GM19372 (cell line): ENCODE data around the gene CLEC12A.
"Not testable (repeated sequence)": the region's sequence is repeated elsewhere in the genome, so short reads cannot be mapped to it uniquely, and the experiment has no call there.

Source experiments
- ATAC-seq: cut with Tn5 transposase; IDR thresholded peaks from one replicate; pipeline ENCODE4 v1.9.1; 2021; ENCODE audit warnings: mild to moderate bottlenecking, low read depth, moderate library complexity; ENCODE audit not compliant: unreplicated experiment

The CLEC12A gene

DNA sequence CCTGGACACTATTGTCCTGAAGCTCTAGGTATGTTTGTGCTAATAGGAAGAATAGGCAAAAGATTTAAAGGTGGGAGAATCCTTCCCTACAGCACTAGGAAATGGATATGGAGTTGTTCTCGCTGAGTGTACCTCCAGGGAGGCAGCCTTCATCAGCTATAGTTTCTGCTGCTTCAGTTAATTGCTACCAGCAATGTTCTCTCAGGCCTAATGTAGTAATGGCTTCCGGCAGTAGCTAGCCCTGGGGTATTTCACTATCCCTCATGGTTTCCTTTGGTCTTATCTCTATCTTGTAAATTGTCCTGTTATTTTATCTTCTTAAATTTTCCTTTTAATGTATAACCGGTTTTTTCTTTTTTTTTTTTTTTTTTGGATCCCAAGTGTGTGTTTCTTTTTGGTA is 9.3 kb upstream of the CLEC12A start:
- ATAC-seq: no peak

DNA sequence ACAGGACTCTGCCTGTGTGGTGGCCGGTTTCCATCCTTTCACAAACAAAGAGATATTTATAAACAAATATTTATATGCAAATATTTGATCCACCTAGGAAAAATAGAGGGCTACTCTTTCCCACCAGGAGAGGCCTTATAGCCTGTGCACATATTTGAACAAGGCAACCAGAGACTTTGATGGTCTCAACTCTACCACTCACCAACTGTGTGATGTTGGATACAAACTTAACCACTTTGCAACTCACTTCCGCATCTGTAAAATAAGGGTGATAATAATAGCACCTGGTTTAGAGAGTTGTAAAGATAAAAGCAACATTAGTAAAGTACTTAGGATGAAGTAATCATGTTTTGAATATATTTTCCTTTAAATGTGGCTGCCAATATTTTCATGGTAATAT is 1.5 kb upstream of the CLEC12A start:
- ATAC-seq: no peak

DNA sequence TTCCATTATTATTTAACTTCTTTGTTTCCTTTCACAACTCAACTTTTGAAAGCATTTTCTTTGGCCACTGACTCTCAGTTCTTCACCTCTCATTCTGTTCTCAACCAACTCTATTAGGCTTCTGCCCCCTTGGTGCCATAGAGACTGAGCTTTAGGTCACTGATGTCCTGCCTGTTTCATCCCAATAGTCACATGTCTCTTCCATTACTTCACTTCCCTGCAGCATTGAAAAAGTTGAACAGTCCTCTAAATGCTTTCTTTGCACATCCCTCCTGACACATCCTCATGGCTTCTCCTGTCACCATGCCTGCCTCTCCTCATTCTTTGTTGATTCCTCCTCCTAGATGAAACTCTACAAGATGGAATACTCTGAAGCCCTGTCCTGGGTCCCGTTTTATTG is 2.7 kb downstream of the CLEC12A start:
- no peak for ATAC-seq

DNA sequence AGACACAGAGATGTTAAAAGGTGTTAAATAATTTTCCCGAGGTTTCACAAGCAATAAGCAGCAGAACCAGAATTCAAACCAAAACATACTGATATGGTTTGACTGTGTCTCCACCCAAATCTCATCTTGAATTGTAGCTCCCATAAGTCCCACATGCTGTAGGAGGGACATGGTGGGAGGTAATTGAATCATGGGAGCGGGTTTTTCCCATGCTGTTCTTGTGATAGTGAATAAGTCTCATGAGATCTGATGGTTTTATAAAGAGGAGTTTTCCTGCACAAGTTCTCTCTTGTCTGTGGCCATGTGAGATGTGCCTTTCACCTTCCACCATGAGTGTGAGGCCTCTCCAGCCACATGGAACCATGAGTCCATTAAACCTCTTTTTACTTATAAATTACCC is 3.5 kb downstream of the CLEC12A start:
- ATAC-seq: not testable (repeated sequence)

DNA sequence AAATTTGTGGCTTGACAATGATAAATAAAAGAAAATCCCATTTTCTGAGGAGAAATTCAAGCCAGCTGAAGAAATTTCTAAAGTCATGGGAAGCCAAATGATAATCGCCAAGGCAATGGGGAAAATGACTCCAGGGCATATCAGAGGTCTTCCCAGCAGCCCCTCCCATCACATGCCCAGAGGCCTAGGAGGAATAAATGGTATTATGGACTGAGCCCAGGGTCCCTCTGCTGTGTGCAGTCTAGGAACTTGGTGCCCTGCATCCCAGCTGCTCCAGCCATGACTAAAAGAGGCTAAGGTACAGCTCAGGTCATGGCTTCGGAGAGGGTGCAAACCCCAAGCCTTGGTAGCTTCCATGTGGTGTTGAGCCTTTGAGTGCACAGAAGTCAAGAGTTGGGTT is 4.4 kb downstream of the CLEC12A start:
- ATAC-seq: no peak

DNA sequence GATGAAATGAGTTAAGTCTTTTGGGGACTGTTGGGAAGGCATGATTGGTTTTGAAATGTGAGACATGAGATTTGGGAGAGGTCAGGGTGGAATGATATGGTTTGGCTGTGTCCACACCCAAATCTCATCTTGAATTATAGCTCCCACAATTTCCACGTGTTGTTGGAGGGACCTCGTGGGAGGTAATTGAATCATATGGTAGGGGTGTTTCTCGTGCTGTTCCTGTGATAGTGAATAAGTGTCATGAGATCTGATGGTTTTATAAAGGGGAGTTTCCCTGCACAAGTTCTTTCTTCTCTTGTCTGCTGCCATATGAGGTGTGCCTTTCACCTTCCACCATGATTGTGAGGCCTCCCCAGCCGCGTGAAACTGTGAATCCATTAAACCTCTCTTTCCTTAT is 5.4 kb downstream of the CLEC12A start:
- ATAC-seq: not testable (repeated sequence)

DNA sequence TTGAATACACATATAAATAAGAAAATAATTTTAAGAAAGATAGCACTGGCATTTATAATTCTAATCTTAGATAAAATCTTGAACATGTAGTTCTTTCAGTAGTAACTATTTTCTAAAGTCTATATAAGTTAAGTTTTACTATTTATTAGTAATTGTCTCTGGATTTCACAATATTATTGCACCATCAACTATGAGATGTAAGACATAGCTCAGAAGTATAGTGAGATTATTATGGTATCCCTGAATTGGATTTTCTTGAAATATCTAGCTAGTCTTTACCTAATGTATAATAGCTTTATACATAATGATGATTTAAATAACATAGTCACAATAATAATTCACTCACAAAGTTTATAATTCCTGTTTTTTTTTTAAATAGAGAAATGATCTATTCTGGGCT is 6.7 kb downstream of the CLEC12A start:
- ATAC-seq: no peak

DNA sequence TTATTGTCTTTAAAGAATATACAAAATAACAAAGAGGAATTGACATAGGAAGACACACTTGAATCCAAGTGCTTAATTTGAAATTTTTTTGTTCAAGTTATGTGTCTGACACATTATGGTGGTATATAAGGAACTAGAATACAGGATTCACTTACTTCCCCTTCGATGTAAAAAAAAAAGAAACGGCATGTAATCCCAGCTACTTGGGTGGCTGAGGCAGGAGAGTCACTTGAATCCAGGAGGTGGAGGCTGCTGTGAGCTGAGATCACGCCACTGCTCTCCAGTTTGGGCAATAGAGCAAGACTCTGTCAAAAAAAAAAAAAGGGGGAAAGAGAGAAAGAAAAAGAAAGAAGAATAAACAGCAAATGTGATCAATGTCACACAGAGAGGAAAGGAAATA is 8.9 kb downstream of the CLEC12A start:
- ATAC-seq: no peak

DNA sequence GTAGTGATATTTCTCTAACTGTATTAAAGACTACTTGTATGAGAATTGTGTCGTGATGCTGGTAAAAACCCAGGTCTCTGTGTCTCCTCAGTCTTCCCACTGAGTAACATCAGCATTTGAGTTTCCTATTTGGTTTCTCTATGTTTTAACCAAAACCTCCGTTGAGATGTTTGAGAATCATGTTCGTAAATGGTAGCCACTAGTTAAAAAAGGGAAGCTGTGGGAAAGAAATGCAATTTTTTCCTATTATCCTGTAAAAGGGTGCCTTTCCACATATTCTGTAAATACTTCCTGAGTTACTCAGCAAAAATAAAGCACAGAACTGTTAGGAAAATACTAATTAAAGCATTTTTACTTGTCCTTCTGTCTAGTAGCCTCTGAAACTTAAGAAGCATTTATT is 20.7 kb downstream of the CLEC12A start:
- no peak for ATAC-seq

DNA sequence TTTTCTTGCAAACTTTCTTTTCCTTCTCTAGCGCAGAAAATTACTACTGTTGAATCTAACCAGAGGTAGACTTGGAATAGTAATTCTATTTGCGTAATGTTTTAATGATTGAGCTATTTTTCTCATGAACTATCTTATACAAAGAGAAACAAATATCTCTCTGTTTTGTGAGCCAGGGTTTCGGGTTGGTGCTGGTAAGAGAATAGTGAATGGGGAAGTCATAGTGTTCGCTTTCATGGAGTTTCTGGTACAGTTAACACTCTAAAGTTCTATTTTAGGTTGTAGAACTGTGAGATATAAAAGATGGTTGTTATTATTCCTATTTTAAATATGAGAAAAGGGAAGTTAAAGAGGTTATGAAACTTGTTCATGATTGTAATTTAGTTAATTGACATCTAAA is 21.1 kb downstream of the CLEC12A start:
- no peak for ATAC-seq

DNA sequence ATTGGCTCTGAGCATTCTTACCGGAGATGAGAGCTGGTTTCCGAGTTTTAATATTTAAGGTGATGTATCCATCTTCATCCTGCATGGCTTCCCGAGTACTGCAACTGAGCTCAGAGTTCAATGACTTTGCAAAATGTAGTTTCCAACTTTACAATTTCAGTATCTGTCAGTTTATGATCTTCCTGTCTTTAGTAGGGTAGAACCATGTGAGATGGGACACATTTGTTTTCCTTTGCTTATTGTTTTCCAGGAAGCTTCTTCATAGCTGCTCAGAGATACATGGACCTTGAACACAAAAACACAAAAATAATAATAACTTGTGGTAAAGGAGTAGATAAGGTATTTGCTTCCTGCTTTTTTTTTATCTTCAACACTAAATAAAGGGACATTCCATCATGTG is 27.8 kb downstream of the CLEC12A start, which contains the start of gene CLEC1B:
Gene CLEC1B (minus strand): TSS at position 106 of the 400 bp plus-strand sequence. CDS start 21 bp downstream, at position 85.
- ATAC-seq: no peak

DNA sequence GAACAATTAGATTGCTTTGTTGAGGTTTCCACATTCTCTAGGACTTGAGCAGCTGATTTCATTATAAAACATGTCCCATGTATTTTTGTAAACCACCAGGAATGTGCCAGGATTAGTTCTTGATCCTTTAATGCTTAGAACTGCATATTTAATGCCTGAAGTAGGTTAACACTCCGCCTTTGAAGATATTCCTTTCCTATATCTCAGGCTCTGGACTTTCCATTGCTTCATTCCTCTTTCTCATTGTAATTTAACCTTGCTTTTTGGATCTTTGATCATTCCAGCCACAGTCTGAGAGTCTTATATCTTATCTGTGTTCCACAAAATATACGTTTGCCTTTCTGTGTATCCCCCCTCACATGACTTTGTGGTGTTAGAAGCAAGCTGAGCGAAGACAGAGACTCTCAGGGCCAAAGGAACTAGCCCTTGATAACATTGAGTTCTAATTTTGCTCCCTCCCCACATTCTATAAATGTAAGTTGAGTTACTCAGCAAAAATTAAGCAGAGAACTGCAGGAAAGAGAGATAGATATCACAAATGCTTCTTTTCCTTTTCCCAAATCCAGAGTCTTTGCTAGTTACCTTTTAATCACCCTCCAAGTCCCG is 30.1 kb downstream of the CLEC12A start:
- no peak for ATAC-seq

DNA sequence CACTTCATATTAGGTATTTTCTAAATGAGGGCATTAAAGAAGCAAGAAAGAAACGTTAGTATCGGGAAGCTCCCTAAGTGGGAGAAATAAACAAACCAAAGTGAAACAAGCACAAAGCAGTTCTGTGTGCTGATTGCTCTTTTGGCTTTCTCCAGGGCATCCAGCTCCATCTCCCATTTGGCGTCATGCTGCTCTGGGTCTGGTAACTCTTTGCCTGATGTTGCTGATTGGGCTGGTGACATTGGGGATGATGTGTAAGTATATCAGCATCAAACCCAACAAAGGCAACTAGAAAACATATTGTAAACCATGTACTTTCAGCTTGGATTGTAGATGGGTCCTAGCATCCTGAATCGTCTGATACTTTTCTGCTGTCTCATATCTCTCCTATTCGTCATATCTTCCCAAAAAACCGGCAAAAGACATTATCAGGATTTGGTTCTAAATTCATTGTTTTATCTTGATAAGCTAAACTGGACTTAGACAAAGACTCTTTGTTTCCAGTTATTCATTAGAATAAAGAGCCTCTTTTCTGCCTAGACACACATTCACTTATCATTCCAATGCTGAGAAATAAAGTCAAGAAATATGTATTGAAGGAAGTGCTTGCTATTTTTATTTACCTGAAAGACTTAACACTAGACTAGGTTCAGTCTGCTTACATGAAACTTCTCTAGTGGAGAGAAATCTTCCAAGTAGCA is 41.6 kb downstream of the CLEC12A start:
- no peak for ATAC-seq

DNA sequence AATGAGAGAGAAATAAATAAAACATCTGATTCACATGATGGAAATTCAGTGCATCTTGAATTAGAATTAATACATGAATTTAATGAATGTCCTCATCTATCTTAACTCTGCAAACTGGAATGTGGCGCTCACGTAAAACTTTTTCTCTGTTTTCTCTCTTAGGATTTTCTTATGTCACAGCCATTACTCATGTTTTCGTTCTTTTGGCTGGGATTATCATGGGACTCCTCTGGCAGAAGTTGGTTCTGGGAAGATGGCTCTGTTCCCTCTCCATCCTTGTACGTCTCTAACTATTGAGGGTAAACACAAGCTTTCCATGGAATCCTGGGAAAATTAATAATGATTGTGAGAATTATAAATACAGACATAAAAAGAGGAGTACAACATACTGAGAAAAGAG is 44.2 kb downstream of the CLEC12A start:
- no peak for ATAC-seq

DNA sequence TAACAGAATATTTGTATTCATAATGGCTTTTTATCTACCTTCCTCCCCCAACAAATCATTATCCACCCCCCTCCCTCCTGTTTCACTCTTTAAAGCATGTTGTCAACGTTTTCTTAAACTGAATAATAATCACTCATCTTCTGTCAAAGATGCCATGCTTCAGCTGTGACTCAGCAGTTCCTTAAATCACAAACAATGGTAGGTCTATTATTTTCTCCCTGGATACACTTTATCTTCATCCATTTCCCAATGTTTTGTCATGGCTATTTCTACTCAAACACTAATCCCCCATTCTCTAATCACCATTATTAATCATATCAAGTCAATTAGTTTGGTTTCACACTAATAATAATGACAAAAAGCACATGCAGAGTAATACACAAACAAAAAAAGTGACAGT is 45.7 kb downstream of the CLEC12A start:
- ATAC-seq: no peak

DNA sequence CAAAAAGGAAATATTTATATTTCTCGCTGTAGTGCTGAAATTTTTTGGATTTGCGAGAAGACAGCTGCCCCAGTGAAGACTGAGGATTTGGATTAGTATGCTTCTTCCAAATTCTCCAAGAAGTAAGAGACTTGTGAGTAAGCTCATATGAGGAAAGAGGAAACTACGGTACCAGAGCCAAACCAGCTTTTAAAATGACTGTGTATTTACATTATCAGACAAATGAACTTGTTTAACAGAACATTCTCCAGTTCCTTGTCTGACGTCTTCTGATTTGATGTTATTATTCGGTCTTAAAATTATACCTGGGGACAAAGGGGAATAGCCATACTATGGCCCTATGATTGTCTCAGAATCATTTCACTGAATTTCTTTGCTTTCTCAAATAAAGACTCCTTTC is 47.2 kb downstream of the CLEC12A start:
- no peak for ATAC-seq

DNA sequence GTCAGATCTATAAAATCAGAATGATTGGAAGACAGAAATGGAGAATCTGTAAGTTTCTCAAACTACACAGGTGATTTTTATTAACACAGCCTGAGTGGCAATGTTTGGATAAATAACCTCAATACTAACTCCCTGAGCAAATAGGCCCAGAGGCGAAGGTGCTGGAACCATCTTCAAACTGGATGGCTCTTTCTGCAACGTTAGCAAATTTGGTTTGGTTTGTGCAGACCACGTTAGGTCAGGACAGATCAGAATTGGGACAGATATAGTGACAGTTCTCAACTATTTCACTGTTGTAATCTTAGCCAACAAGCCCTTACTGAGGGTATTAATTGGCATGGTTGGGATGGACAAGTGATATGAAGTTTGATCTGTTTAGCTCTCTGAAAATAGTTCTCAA is 50.1 kb downstream of the CLEC12A start:
- no peak for ATAC-seq

DNA sequence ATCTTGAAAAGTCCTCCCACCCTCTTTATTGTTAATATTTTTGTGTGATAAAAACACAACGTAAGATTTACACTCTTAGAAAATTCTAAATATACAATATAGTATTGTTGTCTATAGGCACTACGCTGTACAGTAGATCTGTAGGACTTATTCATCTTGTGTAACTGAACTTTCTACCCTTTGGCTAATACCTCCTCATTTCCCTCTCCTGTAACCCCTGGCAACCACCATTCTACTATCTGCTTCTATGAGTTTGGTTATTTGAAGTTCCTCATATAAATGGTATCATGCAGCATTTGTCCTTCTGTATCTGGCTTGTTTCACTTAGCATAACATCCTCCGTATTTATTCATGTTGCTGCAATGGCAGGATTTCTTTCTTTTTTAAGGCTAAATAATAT is 54.0 kb downstream of the CLEC12A start:
- no peak for ATAC-seq

DNA sequence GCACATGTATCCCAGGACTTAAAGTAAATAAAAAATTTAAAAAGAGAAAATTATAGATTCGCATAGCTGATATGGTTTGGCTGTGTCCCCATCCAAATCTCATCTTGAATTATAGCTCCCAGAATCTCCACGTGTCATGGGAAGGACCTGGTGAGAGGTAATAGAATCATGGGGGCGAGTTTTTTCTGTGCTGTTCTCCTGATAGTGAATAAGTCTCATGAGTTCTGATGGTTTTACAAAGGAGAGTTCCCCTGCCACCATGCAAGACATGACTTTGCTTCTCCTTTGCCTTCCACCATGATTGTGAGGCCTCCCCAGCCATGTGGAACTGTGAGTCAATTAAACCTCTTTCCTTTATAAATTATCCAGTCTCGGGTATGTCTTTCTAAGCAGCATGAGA is 55.5 kb downstream of the CLEC12A start:
- ATAC-seq: not testable (repeated sequence)

DNA sequence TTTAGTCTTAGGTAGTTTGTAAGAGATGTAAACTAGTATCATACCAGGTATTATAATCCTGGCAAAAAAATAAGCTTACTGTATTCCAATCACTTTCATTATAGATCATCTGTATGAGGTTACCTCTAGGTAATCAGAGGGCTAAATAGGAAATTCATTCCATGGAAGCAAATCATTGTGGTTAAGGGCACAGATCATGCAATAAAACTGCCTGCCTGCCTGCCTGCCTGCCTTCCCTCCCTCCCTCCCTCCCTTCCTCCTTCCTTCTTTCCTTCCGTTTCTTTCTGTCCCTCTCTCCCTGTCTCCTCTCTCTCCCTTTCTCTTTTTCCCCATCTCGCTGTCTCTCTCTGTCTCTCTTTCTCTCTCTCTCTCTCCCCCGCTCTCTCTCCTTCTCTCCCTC is 56.1 kb downstream of the CLEC12A start:
- no peak for ATAC-seq

DNA sequence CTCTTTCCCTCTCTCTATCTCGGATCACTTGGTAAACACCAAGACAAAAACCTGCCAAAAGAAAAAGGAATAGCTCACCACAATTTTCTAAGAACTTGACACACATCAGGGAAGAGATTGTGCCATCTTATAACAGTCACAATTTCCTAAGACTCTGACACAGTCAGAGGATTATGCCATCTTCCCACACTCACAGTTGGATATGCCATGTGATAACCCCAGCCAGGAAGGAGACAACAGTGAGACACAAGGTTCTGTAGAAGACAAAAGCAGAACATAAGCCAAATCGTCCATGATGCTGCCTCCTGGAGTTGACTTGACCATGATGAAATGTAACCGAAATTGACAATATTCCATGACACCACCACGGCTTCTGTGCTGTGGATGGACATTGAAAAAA is 56.5 kb downstream of the CLEC12A start:
- no peak for ATAC-seq

DNA sequence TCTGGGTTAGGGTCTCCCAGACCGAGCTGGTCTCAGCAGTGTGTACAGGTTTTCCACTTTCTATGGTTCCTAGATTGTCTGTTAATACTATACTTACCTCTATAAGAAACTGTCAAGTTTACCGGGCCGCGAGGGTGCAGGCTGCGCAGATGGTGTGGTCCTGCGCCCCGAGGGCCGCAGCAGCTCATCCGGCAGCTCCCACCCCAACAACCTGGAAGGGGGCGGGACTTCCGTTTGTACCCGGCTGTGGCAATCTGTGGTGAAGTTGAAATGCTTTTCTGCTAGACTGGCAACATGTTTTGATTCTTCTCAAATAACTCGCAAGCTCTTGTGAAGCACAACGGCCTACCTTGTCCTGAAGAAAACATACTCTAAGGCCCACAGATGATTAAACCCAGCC is 59.2 kb downstream of the CLEC12A start, which contains the start of gene CLEC9A:
Gene CLEC9A (plus strand): TSS at position 237 of the 400 bp plus-strand sequence. CDS start 22,006 bp downstream, outside the sequence.
- no peak for ATAC-seq
